ENCODE results near the gene TTC21B.

The TTC21B gene

GRCh38 chr2:165920748-165921147 lies 32.8 kb downstream of the TTC21B start:
- DNase-seq: no peak

- DNase-seq: no peak
Observed at GRCh38 chr2:165913636-165914035, 39.9 kb downstream of the TTC21B start.

GRCh38 chr2:165911981-165912380 lies 41.6 kb downstream of the TTC21B start:
- DNase-seq: no peak

GRCh38 chr2:165911231-165911630 lies 42.3 kb downstream of the TTC21B start:
- no peak for DNase-seq

- no peak for DNase-seq
Observed at GRCh38 chr2:165909466-165909865, 44.1 kb downstream of the TTC21B start.

GRCh38 chr2:165905854-165906253 lies 47.7 kb downstream of the TTC21B start:
- no peak for DNase-seq

GRCh38 chr2:165905269-165905668 lies 48.3 kb downstream of the TTC21B start:
- DNase-seq: no peak

GRCh38 chr2:165904432-165904831 lies 49.1 kb downstream of the TTC21B start:
- DNase-seq: no peak

- no peak for DNase-seq
Observed at GRCh38 chr2:165903406-165903805, 50.2 kb downstream of the TTC21B start.

GRCh38 chr2:165902934-165903333 lies 50.6 kb downstream of the TTC21B start:
- no peak for DNase-seq

- no peak for DNase-seq
Observed at GRCh38 chr2:165901620-165902298, 51.8 kb downstream of the TTC21B start.

GRCh38 chr2:165899311-165899710 lies 54.3 kb downstream of the TTC21B start:
- no peak for DNase-seq

- DNase-seq: no peak
Observed at GRCh38 chr2:165898381-165898780, 55.2 kb downstream of the TTC21B start.

GRCh38 chr2:165897726-165898125 lies 55.9 kb downstream of the TTC21B start:
- DNase-seq: no peak

- no peak for DNase-seq
Observed at GRCh38 chr2:165897074-165897473, 56.5 kb downstream of the TTC21B start.

- no peak for DNase-seq
Observed at GRCh38 chr2:165895974-165896373, 57.6 kb downstream of the TTC21B start.

- DNase-seq: no peak
Observed at GRCh38 chr2:165893556-165893955, 60.0 kb downstream of the TTC21B start.

- DNase-seq: no peak
Observed at GRCh38 chr2:165892526-165892925, 61.0 kb downstream of the TTC21B start.

- no peak for DNase-seq
Observed at GRCh38 chr2:165891943-165892342, 61.6 kb downstream of the TTC21B start.

GRCh38 chr2:165891345-165891744 lies 62.2 kb downstream of the TTC21B start:
- no peak for DNase-seq

GRCh38 chr2:165889798-165890197 lies 63.8 kb downstream of the TTC21B start:
- no peak for DNase-seq

- DNase-seq: no peak
Observed at GRCh38 chr2:165889158-165889557, 64.4 kb downstream of the TTC21B start.

- no peak for DNase-seq
Observed at GRCh38 chr2:165888171-165888570, 65.4 kb downstream of the TTC21B start.

- DNase-seq: no peak
Observed at GRCh38 chr2:165886487-165887146, 67.0 kb downstream of the TTC21B start.

All from NCI-H774 (cell line).